ENCODE results near the gene TMEM175.

Gene TMEM175

DNA sequence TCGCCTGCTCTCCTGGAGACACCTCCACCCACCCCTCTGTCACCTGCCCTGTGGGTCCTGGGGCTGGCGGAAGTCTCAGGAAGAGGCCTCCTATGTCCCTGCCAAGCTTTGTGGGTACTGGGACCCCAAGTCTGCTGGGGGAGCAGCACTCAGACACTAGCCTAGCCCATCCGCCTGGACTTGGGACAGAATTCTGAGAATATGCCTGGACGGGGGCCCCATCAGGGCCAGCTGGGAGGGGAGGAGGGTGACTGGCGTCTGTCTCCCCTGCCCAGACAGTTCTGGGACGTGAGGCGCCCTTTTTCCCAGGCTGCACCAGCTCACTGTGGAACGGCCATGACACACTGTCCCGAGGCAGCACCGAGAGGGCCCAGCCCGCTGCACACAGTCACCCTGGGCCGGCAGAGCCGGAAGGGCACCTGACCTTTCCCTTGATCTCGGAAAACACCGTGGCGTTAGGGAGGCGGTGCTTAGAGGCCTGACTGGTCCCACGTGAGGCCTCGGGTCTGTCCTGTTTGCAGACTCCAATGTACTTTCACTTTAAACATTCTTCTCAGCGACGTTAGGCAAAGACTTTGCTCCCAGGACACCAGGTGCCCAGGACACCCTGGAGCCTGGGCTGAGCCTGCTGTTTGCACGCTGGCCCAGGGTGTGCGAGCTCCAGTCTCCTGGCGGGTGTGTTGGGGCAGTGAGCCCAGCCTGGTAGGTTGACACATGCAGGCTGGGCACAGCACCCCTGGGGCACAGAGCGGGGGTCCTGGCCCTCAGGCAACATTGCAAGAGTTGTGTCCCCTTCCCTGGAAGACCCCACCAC is 60.2 kb downstream of the TMEM175 start:
- DNase-seq, result peak; percentile 53

DNA sequence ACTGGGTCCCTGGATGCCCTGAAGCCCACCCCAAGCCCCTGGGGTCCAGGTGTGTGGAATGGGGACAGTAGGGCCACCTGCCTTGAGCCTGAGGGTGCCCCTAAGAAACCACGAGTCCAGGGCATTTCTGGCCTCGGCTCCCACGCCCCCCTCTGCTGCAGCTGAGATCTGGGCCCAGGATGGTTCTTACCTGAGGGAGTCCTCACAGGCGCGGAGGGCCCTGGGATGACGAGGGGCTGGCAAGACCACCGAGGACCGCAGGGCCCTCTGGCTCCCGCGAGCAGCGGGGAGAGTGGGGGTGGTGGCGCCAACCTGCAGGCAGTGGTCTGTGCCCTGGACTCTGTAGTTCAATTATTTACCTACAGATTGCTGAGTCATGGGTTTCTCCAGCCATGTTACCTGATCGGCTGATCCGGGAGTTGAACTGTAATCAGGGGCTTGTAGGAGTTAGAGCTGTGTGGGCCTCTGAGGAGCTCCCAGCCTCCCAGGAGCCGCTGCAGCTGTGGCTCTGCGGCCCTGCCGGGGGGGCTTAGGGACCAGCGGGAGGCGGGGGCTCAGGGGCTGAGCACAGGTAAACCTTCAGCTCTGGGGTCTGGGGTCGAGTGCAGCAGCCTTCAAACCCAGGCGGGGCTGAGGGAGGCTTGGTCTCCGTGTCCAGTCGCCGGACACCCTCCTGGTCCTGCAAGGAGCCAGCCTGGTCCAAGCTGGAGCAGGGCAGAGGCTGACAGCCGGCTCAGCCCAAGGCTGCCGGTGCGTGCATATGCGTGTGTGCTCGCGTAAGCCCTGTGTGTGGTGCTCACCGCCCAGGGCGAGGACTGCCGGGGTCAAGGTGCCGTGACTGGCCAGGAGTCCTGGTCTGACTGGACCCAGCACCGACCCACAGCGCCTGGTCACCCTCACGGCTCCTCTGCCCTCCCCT is 61.1 kb downstream of the TMEM175 start, which contains the start of gene SLC26A1:
Gene SLC26A1 (minus strand): TSS at position 294 of the 919 bp plus-strand sequence. CDS start 1,701 bp downstream, outside the sequence.
- no peak for DNase-seq

- DNase-seq, result peak; percentile 30
Measured at GRCh38 chr4:995311-996026, 63.2 kb downstream of the TMEM175 start.

DNA sequence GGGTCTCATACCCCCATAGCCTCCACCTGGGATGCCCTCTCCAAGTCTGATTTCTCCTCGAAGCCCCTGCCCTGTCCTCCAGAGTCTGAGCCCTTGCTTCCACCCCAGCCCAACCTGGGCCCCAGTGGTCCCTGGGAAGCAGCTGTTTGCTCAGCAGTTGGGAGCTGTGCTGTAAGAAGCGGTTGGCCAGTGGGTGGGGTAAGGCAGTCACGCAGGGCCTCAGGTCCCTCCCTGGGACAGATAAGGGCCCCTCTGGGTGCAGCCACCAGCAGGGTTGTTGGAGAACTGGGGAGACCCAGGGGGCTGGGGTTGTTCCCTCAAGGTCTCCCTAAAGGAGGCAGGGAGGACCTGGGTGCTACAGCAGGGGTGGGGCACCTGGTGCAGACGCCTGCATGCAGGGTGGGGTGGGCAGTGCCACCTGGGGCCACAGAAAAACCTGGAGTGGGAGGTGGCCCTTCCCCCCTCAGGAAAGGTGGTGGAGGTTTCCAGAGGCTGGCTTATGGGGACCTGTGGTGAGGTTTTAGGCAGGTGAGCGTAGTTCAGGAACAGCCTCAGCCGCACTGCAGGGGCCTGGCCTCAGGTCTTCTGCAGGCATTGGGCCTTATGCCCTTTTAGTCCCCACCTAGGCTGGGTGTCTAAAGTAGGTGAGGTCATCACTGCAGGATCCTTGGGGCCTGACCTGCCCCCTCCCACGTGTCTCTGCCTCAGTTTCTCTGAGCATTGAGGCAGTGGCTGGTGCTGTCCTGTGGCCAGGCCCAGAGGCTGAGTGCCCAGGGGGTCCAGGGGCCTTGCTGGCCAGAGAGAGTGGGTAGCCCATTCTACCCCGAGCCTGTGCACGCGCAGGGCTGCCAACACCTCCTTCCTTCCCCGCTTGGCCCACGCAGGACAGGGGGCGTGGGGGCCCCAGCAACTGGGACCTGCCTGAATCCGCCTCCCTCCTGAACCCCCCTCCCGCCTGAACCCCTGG is 64.1 kb downstream of the TMEM175 start:
- peak; percentile 67 for DNase-seq

DNA sequence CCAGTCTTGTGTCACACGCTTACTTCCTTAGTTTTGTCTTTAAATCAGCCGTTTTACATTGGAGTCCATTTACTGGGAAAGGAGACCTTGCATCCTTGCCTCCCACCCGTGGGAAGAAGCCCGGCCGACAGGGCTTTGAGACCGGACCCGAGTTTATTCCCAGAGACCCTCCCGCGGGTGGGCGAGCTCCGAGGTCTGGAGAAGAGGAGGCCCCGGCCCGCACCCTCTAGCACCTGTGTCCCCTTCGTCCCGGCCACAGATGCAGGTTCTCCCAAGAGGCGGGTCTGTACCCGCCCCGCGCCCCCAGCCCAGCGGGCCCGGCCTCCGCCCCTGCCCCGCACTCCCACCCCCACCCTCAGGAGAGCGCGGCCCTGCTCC is 64.7 kb downstream of the TMEM175 start:
- DNase-seq, result no peak

DNA sequence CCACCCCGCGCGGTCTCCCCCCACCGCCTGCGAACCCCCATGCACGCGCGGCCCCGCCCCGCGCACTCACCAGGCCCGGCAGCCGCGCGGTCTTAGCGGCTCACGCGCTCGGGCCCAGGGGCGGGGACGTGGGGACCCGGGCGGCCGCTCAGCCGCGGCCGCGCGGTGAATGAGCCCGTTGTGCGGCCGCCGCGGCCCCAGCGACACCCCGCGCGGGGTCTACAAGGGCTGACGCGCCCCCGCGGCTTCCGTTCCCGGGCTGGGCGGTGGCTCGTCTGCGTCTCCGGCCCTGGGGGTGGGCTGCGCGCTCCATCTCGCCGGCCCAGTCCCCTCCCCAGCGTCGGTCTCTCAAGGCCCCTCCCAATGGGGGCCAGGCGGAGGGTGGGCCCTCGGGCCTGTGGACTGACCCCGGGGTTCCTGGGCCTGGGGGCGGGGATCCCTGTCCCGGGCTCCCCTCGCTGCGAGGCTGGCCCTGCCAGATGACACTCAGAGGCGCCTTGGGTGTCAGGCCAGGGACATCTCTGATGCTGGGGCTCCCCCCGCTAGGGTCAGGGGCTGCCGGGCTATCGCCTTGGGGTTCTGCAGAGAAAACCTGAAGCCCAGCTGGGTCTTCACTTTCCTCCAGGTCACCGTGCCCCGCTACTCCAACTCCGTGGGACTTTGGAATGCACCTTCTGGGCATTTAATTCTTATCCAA is 65.3 kb downstream of the TMEM175 start:
- no peak for DNase-seq

DNA sequence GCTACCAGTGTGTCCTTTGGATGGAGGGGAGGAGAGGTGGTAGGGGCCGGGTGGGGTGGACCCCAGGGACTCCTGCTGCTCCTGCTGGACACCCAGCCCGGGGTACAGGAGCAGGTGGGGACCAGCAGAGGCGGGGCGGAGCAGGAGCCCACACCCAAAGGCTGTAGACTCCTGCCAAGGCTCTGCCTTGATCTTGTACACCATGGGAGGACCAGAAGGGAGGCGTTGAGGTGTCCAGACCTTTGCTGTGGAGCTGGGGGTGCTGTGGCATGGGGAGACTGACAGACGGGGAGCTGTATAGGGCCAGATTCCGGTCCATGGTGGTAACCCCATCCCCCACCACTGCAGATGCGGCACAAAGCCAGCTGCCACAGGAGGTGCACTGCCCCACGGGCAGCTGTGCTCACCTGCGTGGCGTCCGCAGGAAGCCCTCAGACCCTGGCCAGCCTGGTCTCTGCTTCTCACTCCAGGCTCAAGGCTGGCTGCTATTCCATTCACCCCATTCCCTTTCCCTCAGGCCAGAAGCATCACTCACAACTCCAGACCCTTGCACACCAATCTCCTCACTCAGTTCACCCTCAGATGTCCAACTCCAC is 65.9 kb downstream of the TMEM175 start:
- peak; percentile 8 for DNase-seq

- DNase-seq, result peak; percentile 7
Measured at GRCh38 chr4:999240-999863, 67.1 kb downstream of the TMEM175 start.

- DNase-seq, result no peak
Measured at GRCh38 chr4:999882-1000425, 67.7 kb downstream of the TMEM175 start.

- no peak for DNase-seq
Measured at GRCh38 chr4:1000686-1001260, 68.5 kb downstream of the TMEM175 start.

DNA sequence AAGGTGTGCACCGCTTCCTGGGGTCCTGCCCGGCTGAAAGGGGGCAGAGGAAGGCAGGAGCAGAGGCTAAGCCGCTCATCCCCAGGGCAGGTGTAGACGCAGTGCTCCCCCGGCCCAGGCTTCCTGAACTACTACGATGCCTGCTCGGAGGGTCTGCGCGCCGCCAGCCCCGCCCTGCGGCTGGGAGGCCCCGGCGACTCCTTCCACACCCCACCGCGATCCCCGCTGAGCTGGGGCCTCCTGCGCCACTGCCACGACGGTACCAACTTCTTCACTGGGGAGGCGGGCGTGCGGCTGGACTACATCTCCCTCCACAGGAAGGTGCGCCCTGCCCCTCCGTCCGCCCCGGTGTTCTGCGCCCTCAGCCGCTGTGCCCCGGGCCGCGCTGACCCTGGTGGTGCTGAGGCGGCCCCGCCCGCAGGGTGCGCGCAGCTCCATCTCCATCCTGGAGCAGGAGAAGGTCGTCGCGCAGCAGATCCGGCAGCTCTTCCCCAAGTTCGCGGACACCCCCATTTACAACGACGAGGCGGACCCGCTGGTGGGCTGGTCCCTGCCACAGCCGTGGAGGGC is 69.4 kb downstream of the TMEM175 start:
- DNase-seq, result no peak

GRCh38 chr4:1002131-1002630 is 69.9 kb downstream of the TMEM175 start:
- DNase-seq, result no peak

DNA sequence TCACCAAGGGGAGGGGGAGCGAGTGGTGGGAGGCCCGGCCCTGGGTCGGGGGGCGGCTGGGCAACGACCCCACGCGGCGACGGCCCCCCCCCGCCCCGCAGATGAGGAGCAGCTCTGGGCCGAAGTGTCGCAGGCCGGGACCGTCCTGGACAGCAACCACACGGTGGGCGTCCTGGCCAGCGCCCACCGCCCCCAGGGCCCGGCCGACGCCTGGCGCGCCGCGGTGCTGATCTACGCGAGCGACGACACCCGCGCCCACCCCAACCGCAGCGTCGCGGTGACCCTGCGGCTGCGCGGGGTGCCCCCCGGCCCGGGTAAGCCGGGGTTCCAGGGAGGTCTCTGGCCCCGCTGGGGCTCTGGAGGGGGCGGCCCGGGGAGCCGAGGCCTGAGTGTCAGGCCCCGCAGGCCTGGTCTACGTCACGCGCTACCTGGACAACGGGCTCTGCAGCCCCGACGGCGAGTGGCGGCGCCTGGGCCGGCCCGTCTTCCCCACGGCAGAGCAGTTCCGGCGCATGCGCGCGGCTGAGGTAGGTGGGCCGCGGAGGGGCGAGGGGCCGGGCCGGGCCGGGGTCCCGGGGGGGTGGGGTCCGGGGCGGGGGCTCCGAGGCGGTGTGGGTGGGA is 70.5 kb downstream of the TMEM175 start:
- no peak for DNase-seq

- DNase-seq, result no peak
Measured at GRCh38 chr4:1003271-1004070, 71.2 kb downstream of the TMEM175 start.

DNA sequence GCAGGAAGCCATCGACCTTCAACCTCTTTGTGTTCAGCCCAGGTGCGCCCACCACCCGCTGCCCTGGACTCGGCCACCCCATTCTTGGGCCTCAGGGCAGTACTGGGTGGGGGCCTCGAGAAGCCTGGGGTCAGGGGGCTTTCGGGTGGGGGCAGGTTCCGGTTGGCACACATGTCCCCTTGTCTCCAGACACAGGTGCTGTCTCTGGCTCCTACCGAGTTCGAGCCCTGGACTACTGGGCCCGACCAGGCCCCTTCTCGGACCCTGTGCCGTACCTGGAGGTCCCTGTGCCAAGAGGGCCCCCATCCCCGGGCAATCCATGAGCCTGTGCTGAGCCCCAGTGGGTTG is 71.8 kb downstream of the TMEM175 start:
- no peak for DNase-seq

GRCh38 chr4:1004557-1005485 is 72.6 kb downstream of the TMEM175 start:
- DNase-seq, result no peak

GRCh38 chr4:1006856-1007255 is 74.6 kb downstream of the TMEM175 start:
- DNase-seq, result no peak

Measured in OCI-M1 (cell line).